CD4-positive, alpha-beta T cell (primary cell): ENCODE data around the gene NAV2. TPM values are rescaled to one million over a fixed set of nuclear protein-coding genes. Genes with fewer than 3 reads are reported as not detected.

Experiments
- ATAC-seq: fragments of 200-7000 bp; cut with Tn5 transposase; one replicate; pipeline ENCODE4 v1.10.0; 2022; ENCODE audit warnings: mild to moderate bottlenecking; ENCODE audit not compliant: poor library complexity
- CTCF ChIA-PET: fragments of 350-600 bp; sonication (Branson Sonifier 250); formaldehyde crosslinking; loops from one replicate; lab custom pipeline; 2021; ENCODE audit warnings: antibody characterized with exemption, inconsistent platforms; lab: Charles Lee
- POLR2A ChIA-PET: fragments of 350-600 bp; sonication (Branson Sonifier 250); formaldehyde crosslinking; loops from one replicate; lab custom pipeline; 2021; ENCODE audit warnings: antibody characterized with exemption, inconsistent platforms; lab: Charles Lee
- DNase-seq, 14 experiments: peaks; one replicate each; pipeline ENCODE4 v3.0.0-alpha.2; 2013 to 2020; ENCODE audit warnings: mixed read lengths in 2 of 14
- H3K27ac ChIP-seq, 2 donors: one replicate each; pipeline versions ENCODE4 v1.5.1 to v1.7.0; 2013; ENCODE audit warnings: low read length in 2 of 2, low read depth in 1 of 2, mild to moderate bottlenecking in 1 of 2
- H3K27me3 ChIP-seq, 2 experiments: 1 replicate in 1 of 2; 2 replicates in 1 of 2; pipeline versions ENCODE4 v1.6.1 to v1.7.0; 2013; ENCODE audit warnings: low read length in 2 of 2, control low read depth in 1 of 2, mild to moderate bottlenecking in 1 of 2, moderate library complexity in 1 of 2; ENCODE audit not compliant: insufficient read depth in 2 of 2, control insufficient read depth in 1 of 2
- H3K36me3 ChIP-seq: one replicate; pipeline ENCODE4 v1.6.1; 2013; ENCODE audit warnings: low read length, control low read depth; ENCODE audit not compliant: insufficient read depth
- H3K4me1 ChIP-seq: one replicate; pipeline ENCODE4 v1.6.1; 2013; ENCODE audit warnings: low read length, control low read depth; ENCODE audit not compliant: insufficient read depth
- H3K4me3 ChIP-seq: one replicate; pipeline ENCODE4 v1.5.1; 2013; ENCODE audit warnings: mild to moderate bottlenecking, low read length, moderate library complexity
- H3K9me3 ChIP-seq, 2 experiments: 1 replicate in 1 of 2; 2 replicates in 1 of 2; pipeline versions ENCODE4 v1.6.1 to v1.7.0; 2013; ENCODE audit warnings: low read length in 2 of 2, mild to moderate bottlenecking in 2 of 2, control low read depth in 1 of 2, moderate library complexity in 1 of 2; ENCODE audit not compliant: control insufficient read depth in 1 of 2, insufficient read depth in 1 of 2
- H3K27ac Mint-ChIP-seq: one replicate; pipeline ENCODE4 v1.8.0; 2020; ENCODE audit warnings: mixed read lengths
- H3K27me3 Mint-ChIP-seq: one replicate; pipeline ENCODE4 v1.8.0; 2021; ENCODE audit warnings: mixed read lengths
- H3K36me3 Mint-ChIP-seq: one replicate; pipeline ENCODE4 v1.8.0; 2021; ENCODE audit warnings: low read depth, mixed read lengths
- H3K4me1 Mint-ChIP-seq: one replicate; pipeline ENCODE4 v1.8.0; 2021; ENCODE audit warnings: low read depth, mixed read lengths
- H3K4me3 Mint-ChIP-seq: one replicate; pipeline ENCODE4 v1.8.0; 2020; ENCODE audit warnings: mild to moderate bottlenecking, mixed read lengths
- H3K9me3 Mint-ChIP-seq: one replicate; pipeline ENCODE4 v1.8.0; 2020; ENCODE audit warnings: mixed read lengths
- intact Hi-C, 2 experiments: fragments of 100-400 bp; cut with DNase I in 1 of 2; cut with micrococcal nuclease in 1 of 2; formaldehyde crosslinking; loops; one replicate each; pipeline versions ENCODE4 v1.15.1 to v1.9.0; 2023 to 2025; cut with DNase I, micrococcal nuclease
- total RNA-seq, 174 experiments: library from RNA in 2 of 174; stranded (reverse) in 2 of 174; gene quantifications; one replicate each; pipeline ENCODE4 v1.2.3 and lab custom pipeline; 2021 to 2026
- TF ChIP-seq, protein P1 (sequence below): fragments of 200-600 bp; IDR thresholded peaks from one replicate; pipeline ENCODE4 v1.8.0; 2022; ENCODE audit warnings: antibody characterized with exemption, mild to moderate bottlenecking

Gene NAV2
- total RNA-seq, 2 experiments from 2014 or later, result 0.55 to 0.64 TPM

GRCh38 chr11:19876750-19877149, 164.1 kb downstream of the NAV2 start:
- no peaks in the 10 kb centered on the region for H3K27me3 ChIP-seq
- H3K27ac ChIP-seq, result no peak overlapping the region
- no peak for DNase-seq
- no peaks in the 10 kb centered on the region for H3K36me3 ChIP-seq
- intact Hi-C loops, result no loop called here
- TF ChIP-seq, protein P1, sequence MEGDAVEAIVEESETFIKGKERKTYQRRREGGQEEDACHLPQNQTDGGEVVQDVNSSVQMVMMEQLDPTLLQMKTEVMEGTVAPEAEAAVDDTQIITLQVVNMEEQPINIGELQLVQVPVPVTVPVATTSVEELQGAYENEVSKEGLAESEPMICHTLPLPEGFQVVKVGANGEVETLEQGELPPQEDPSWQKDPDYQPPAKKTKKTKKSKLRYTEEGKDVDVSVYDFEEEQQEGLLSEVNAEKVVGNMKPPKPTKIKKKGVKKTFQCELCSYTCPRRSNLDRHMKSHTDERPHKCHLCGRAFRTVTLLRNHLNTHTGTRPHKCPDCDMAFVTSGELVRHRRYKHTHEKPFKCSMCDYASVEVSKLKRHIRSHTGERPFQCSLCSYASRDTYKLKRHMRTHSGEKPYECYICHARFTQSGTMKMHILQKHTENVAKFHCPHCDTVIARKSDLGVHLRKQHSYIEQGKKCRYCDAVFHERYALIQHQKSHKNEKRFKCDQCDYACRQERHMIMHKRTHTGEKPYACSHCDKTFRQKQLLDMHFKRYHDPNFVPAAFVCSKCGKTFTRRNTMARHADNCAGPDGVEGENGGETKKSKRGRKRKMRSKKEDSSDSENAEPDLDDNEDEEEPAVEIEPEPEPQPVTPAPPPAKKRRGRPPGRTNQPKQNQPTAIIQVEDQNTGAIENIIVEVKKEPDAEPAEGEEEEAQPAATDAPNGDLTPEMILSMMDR, result no peak
- H3K4me3 Mint-ChIP-seq, result no peak overlapping the region
- H3K4me3 ChIP-seq, result no peak overlapping the region
- H3K9me3 Mint-ChIP-seq, result no peaks in the 10 kb centered on the region
- H3K36me3 Mint-ChIP-seq, result no peaks in the 10 kb centered on the region
- no peak overlapping the region for H3K27ac Mint-ChIP-seq
- no peaks in the 10 kb centered on the region for H3K4me1 Mint-ChIP-seq
- CTCF ChIA-PET, result no interaction called here
- POLR2A ChIA-PET, result no interaction called here
- no peaks in the 10 kb centered on the region for H3K9me3 ChIP-seq
- H3K4me1 ChIP-seq, result no peaks in the 10 kb centered on the region
- no peak for ATAC-seq
- H3K27me3 Mint-ChIP-seq, result peaks cover 3% of the 10 kb centered on the region

- CTCF ChIA-PET, result no interaction called here
- DNase-seq, result no peak
- Histone ChIP-seq H3K36me3 (no peaks in the 10 kb centered on the region), H3K9me3 (no peaks in the 10 kb centered on the region), H3K27ac (no peak overlapping the region), H3K27me3 (no peaks in the 10 kb centered on the region), H3K4me3 (no peak overlapping the region), H3K4me1 (no peaks in the 10 kb centered on the region)
- intact Hi-C loops, result no loop called here
- H3K36me3 Mint-ChIP-seq, result no peaks in the 10 kb centered on the region
- H3K27me3 Mint-ChIP-seq, result peaks cover 5% of the 10 kb centered on the region
- TF ChIP-seq, protein P1, result no peak
- POLR2A ChIA-PET, result no interaction called here
- no peak overlapping the region for H3K4me3 Mint-ChIP-seq
- no peak for ATAC-seq
- no peaks in the 10 kb centered on the region for H3K9me3 Mint-ChIP-seq
- H3K4me1 Mint-ChIP-seq, result no peaks in the 10 kb centered on the region
- no peak overlapping the region for H3K27ac Mint-ChIP-seq
Observed at GRCh38 chr11:19878520-19878919, 165.9 kb downstream of the NAV2 start.

DNA sequence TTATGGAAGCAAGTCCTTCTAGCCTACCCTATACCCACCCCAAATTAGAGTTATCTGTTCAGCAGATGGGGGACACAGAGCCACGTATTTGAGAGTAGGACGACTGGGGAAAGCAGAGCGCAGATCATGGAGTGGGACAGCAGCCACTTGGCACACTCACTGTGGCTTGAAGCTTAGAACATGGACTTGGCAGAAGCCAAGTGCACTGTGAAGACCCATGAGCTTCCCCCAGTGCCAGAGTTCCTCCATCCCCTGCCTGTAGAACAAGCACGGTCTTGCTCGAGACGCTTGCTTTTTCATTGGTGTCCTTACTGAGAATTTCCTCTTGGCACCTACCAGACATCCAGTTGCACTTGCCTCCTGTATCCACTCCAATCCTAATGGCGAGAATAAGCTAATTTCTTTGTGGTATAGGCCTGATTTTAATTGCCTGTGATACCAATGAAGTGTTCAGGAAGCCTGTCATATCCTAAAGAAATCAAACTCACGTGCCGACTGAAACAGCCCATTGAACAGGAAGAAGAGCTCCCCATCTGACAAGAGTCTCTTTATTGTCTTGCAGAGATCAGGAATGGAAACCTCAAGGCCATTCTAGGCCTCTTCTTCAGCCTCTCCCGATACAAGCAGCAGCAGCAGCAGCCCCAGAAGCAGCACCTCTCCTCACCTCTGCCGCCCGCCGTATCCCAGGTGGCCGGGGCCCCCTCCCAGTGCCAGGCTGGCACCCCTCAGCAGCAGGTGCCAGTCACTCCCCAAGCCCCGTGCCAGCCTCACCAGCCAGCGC, 166.9 kb downstream of the NAV2 start:
- peaks cover 5% of the 10 kb centered on the region for H3K27me3 Mint-ChIP-seq

More for the DNA sequence above, 166.9 kb downstream of the NAV2 start:
- ATAC-seq (no peak), DNase-seq (no peak)
- H3K9me3 Mint-ChIP-seq, result no peaks in the 10 kb centered on the region
- Histone ChIP-seq H3K27me3 (no peaks in the 10 kb centered on the region), H3K36me3 (no peaks in the 10 kb centered on the region), H3K4me1 (no peaks in the 10 kb centered on the region), H3K9me3 (no peaks in the 10 kb centered on the region), H3K27ac (no peak overlapping the region), H3K4me3 (no peak overlapping the region)
- POLR2A ChIA-PET, result no interaction called here
- TF ChIP-seq, protein P1, result no peak
- CTCF ChIA-PET, result no interaction called here
- H3K27ac Mint-ChIP-seq, result no peak overlapping the region
- intact Hi-C loops, result no loop called here
- H3K36me3 Mint-ChIP-seq, result no peaks in the 10 kb centered on the region
- H3K4me3 Mint-ChIP-seq, result no peak overlapping the region
- no peaks in the 10 kb centered on the region for H3K4me1 Mint-ChIP-seq
